Neuronal stem cell (in vitro differentiated cells): ENCODE data around the gene OR2AT4.

Experiments used
- DNase-seq: peaks from one replicate; pipeline ENCODE4 v3.0.0-alpha.2; 2013; ENCODE audit warnings: low spot score
- H2AFZ ChIP-seq: one replicate; pipeline ENCODE4 v1.6.1; 2013; ENCODE audit warnings: mild to moderate bottlenecking, low read length, inconsistent platforms
- H2AK5ac ChIP-seq: 2 replicates; pipeline ENCODE4 v1.6.1; 2013; ENCODE audit warnings: low read depth, mild to moderate bottlenecking, inconsistent platforms, low read length, moderate library complexity, mixed read lengths
- H2BK120ac ChIP-seq: 2 replicates; pipeline ENCODE4 v1.6.1; 2013; ENCODE audit warnings: low read depth, mild to moderate bottlenecking, inconsistent platforms, low read length, moderate library complexity, mixed read lengths
- H2BK12ac ChIP-seq: one replicate; pipeline ENCODE4 v1.6.1; 2013; ENCODE audit warnings: low read length, inconsistent platforms
- H2BK15ac ChIP-seq: 2 replicates; pipeline ENCODE4 v1.6.1; 2013; ENCODE audit warnings: mild to moderate bottlenecking, low read length, inconsistent platforms, mixed read lengths
- H2BK5ac ChIP-seq: one replicate; pipeline ENCODE4 v1.6.1; 2013; ENCODE audit warnings: inconsistent platforms, mild to moderate bottlenecking, low read length, moderate library complexity
- H3K14ac ChIP-seq: one replicate; pipeline ENCODE4 v1.6.1; 2013; ENCODE audit warnings: low read length, inconsistent platforms
- H3K18ac ChIP-seq: 2 replicates; pipeline ENCODE4 v1.6.1; 2013; ENCODE audit warnings: low read length, inconsistent platforms
- H3K23ac ChIP-seq: 2 replicates; pipeline ENCODE4 v1.6.1; 2013; ENCODE audit warnings: low read depth, mild to moderate bottlenecking, mixed read lengths, low read length, inconsistent platforms; ENCODE audit not compliant: poor library complexity
- H3K27ac ChIP-seq: replicated peaks from 3 replicates; pipeline ENCODE4 v1.5.1; 2013; ENCODE audit warnings: low read length, inconsistent platforms
- H3K27me3 ChIP-seq, 3 experiments: 2 replicates each; pipeline ENCODE4 v1.6.1; 2013; ENCODE audit warnings: low read length in 3 of 3, mild to moderate bottlenecking in 2 of 3, inconsistent platforms in 1 of 3, low read depth in 1 of 3, mixed read lengths in 1 of 3, moderate library complexity in 1 of 3; ENCODE audit not compliant: control insufficient read depth in 3 of 3, insufficient read depth in 3 of 3
- H3K36me3 ChIP-seq, 2 donors: replicated peaks in 1 of 2; 2 replicates each; pipeline ENCODE4 v1.6.1; 2013; ENCODE audit warnings: low read length in 2 of 2; ENCODE audit not compliant: control insufficient read depth in 2 of 2, insufficient read depth in 2 of 2
- H3K4ac ChIP-seq: 2 replicates; pipeline ENCODE4 v1.6.1; 2013; ENCODE audit warnings: inconsistent platforms, mild to moderate bottlenecking, low read length, moderate library complexity
- H3K4me1 ChIP-seq, 2 donors: 1 replicate in 1 of 2; 2 replicates in 1 of 2; pipeline ENCODE4 v1.6.1; 2013; ENCODE audit warnings: low read length in 2 of 2, low read depth in 1 of 2; ENCODE audit not compliant: control insufficient read depth in 2 of 2, insufficient read depth in 1 of 2
- H3K4me2 ChIP-seq: one replicate; pipeline ENCODE4 v1.6.1; 2013; ENCODE audit warnings: mild to moderate bottlenecking, low read length, inconsistent platforms; ENCODE audit not compliant: insufficient read depth, poor library complexity, severe bottlenecking
- H3K4me3 ChIP-seq, 2 donors: 2 replicates each; pipeline ENCODE4 v1.5.1; 2013; ENCODE audit warnings: low read length in 2 of 2, mild to moderate bottlenecking in 2 of 2, inconsistent platforms in 1 of 2, moderate library complexity in 1 of 2
- H3K79me1 ChIP-seq: one replicate; pipeline ENCODE4 v1.6.1; 2013; ENCODE audit warnings: low read depth, mild to moderate bottlenecking, inconsistent platforms, low read length, moderate library complexity
- H3K9ac ChIP-seq: one replicate; pipeline ENCODE4 v1.6.1; 2013; ENCODE audit warnings: mild to moderate bottlenecking, low read depth, low read length, inconsistent platforms; ENCODE audit not compliant: poor library complexity
- H3K9me3 ChIP-seq, 2 donors: replicated peaks in 1 of 2; 2 replicates each; pipeline versions ENCODE3 to v1.6.1; 2013; ENCODE audit warnings: low read length in 2 of 2, mild to moderate bottlenecking in 2 of 2, inconsistent platforms in 1 of 2, low read depth in 1 of 2, mixed read lengths in 1 of 2, moderate library complexity in 1 of 2; ENCODE audit not compliant: control insufficient read depth in 2 of 2, insufficient read depth in 1 of 2
- H4K8ac ChIP-seq: one replicate; pipeline ENCODE4 v1.6.1; 2013; ENCODE audit warnings: low read depth, mild to moderate bottlenecking, inconsistent platforms, low read length, moderate library complexity
- H4K91ac ChIP-seq: one replicate; pipeline ENCODE4 v1.6.1; 2013; ENCODE audit warnings: low read length, low read depth, mild to moderate bottlenecking, inconsistent platforms; ENCODE audit not compliant: poor library complexity
- WGBS, 2 donors: extraction: QIAGEN DNeasy Blood & Tissue Kit; methylation state at CpG; one replicate each; pipeline ENCODE4 v1.1.7; 2013; ENCODE audit warnings: missing lambda C conversion rate in 2 of 2, mixed read lengths in 1 of 2; ENCODE audit not compliant: insufficient read length in 2 of 2, insufficient replicate concordance in 1 of 2; ENCODE audit errors: extremely low coverage in 2 of 2; 5-methylcytosine and 5-hydroxymethylcytosine counted together

OR2AT4 gene

DNA sequence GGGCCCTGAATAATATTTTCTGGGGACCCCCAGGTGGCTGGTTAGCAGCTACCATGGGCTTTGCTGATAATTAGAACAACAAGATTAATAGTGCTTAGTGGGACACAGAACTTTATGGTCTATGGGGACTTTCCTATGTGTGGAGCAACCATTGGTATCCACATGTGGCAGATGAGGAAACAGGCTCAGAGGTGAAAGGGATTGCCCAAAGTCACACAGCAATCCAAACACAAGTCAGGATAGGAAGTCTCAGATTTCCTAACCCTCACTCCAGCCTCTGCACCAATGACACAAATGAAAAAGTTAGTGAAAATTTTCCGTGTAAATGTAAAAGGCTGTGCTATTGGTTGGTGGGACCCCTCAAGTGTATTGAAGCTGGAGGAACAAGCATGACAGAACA lies 39.0 kb upstream of the OR2AT4 start:
- Histone ChIP-seq H3K4me1 (peaks cover 0 to 9% of the 10 kb centered on the region in 2 donors), H2AK5ac (no peak overlapping the region), H3K4me2 (no peak overlapping the region), H3K4ac (no peak overlapping the region), H2BK15ac (no peak overlapping the region), H4K91ac (no peak overlapping the region), H2BK12ac (no peak overlapping the region), H3K36me3 (no peaks in the 10 kb centered on the region), H2BK120ac (no peak overlapping the region), H2BK5ac (no peak overlapping the region), H3K27ac (no peak overlapping the region), H3K4me3 (no peak overlapping the region), H4K8ac (no peak overlapping the region), H2AFZ (no peak overlapping the region), H3K9me3 (no peaks in the 10 kb centered on the region), H3K14ac (no peak overlapping the region), H3K27me3 (no peaks in the 10 kb centered on the region), H3K79me1 (no peaks in the 10 kb centered on the region), H3K23ac (no peak overlapping the region), H3K9ac (no peak overlapping the region), H3K18ac (no peak overlapping the region)
- no CpG with 5 or more reads among the region's 1 CpG for WGBS, 2 donors
- no peak for DNase-seq

DNA sequence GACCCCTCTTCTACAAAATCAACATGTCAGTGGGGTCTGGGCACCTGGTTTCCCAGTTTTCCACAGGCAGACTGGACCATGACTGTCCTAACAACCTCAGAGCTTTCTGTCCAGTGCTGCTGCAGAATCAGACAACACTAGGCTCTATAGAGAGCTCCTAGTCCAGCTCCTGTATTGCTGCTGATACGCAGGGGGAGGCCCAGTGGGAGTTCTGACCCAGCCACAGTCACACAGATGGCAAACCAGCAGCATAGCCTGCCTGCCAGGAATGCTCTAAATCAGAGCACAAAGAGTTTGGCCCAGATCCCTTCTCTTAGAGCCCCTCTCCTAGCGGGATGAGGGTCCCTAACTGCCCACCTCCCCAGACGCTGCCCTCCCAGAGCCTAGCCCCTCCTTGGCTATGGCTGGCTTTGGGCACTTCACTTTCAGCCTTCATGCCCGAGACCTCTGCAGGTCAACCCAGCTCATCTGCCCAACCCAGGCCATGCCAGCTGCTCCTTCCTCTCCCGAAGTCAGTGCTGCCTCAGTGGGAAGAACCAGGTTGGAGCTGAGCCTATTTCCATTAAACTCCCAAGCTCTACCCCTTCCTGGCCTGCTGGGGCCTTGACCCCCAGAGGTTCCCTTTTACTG lies 38.5 kb upstream of the OR2AT4 start:
- Histone ChIP-seq H3K9me3 (no peaks in the 10 kb centered on the region), H3K23ac (no peak overlapping the region), H2BK12ac (peak overlapping the region; percentile 25), H2BK5ac (no peak overlapping the region), H3K9ac (no peak overlapping the region), H2BK120ac (no peak overlapping the region), H2AK5ac (no peak overlapping the region), H3K27me3 (no peaks in the 10 kb centered on the region), H3K14ac (no peak overlapping the region), H3K4ac (no peak overlapping the region), H3K4me1 (peaks cover 0 to 9% of the 10 kb centered on the region in 2 donors), H3K79me1 (no peaks in the 10 kb centered on the region), H3K18ac (peak overlapping the region; percentile 87), H2BK15ac (peak overlapping the region; percentile 28), H3K27ac (no peak overlapping the region), H2AFZ (no peak overlapping the region), H3K36me3 (no peaks in the 10 kb centered on the region), H3K4me3 (no peak overlapping the region), H4K91ac (peak overlapping the region; percentile 45), H4K8ac (no peak overlapping the region), H3K4me2 (no peak overlapping the region)
- WGBS, 2 donors, result no CpG with 5 or more reads among the region's 5 CpGs
- DNase-seq, result no peak

DNA sequence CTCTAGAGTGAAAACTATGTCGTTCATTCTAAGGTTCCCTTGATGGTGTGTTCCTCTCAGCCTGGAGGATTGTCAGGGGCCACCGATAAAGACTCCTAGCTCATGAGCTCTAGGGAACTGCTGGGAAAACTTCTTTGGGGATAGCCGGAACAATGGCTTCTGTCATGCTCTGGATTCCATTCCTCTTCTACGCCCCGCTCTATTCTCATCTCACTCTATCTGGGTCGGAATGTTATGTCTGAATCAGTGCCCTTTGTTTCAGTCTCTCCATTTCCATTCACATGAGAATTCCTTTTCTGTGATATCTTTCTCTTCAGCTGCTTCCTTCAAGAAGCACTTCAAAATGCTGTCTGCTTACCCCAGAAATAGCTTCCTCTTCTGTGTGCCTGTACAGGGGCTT lies 37.3 kb upstream of the OR2AT4 start:
- Histone ChIP-seq H3K27ac (peak overlapping the region; percentile 67), H2BK120ac (no peak overlapping the region), H3K4ac (no peak overlapping the region), H3K4me3 (no peak overlapping the region), H3K4me2 (no peak overlapping the region), H3K18ac (no peak overlapping the region), H3K4me1 (peaks cover 0 to 9% of the 10 kb centered on the region in 2 donors), H3K9ac (no peak overlapping the region), H2BK15ac (no peak overlapping the region), H4K8ac (no peak overlapping the region), H2AK5ac (no peak overlapping the region), H3K27me3 (no peaks in the 10 kb centered on the region), H3K9me3 (peaks cover 0 to 2% of the 10 kb centered on the region in 2 donors), H3K23ac (no peak overlapping the region), H4K91ac (no peak overlapping the region), H3K36me3 (no peaks in the 10 kb centered on the region), H2BK12ac (no peak overlapping the region), H2AFZ (no peak overlapping the region), H2BK5ac (no peak overlapping the region), H3K14ac (no peak overlapping the region), H3K79me1 (no peaks in the 10 kb centered on the region)
- WGBS, 2 donors, result no CpG with 5 or more reads among the region's 6 CpGs
- peak; percentile 31 for DNase-seq

DNA sequence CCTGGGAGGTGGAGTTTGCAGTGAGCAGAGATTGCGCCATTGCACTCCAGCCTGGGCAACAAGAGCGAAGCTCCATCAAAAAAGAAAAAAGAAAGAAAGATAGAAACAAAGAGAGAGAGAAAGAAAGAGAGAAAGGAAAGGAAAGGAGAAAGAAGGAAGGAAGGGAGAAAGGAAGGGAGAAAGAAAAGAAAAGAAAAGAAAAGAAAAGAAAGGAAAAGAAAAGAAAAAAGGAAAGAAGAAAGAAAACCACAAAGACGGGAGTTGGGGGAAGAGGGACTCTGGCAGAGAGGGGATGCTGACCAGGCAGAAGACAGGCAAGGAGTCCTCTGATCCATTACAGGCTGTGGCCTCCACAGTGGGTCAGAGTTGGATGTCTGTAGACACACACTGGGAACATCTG lies 35.4 kb upstream of the OR2AT4 start:
- H3K9me3 ChIP-seq, result peaks cover 4 to 5% of the 10 kb centered on the region in 2 donors
- H3K4me3 ChIP-seq, result no peak overlapping the region
- H4K91ac ChIP-seq, result no peak overlapping the region
- H3K4me2 ChIP-seq, result no peak overlapping the region
- no peak overlapping the region for H3K4ac ChIP-seq
- no peak overlapping the region for H2BK120ac ChIP-seq
- DNase-seq, result no peak
- H2AFZ ChIP-seq, result no peak overlapping the region
- no peaks in the 10 kb centered on the region for H3K36me3 ChIP-seq
- H3K23ac ChIP-seq, result no peak overlapping the region
- H3K9ac ChIP-seq, result no peak overlapping the region
- no peaks in the 10 kb centered on the region for H3K79me1 ChIP-seq
- H3K27me3 ChIP-seq, result no peaks in the 10 kb centered on the region
- H3K18ac ChIP-seq, result no peak overlapping the region
- H2BK12ac ChIP-seq, result no peak overlapping the region
- no peak overlapping the region for H2BK15ac ChIP-seq
- H3K4me1 ChIP-seq, result peaks cover 0 to 9% of the 10 kb centered on the region in 2 donors
- H3K14ac ChIP-seq, result no peak overlapping the region
- WGBS, 2 donors, result no CpG with 5 or more reads among the region's 3 CpGs
- H4K8ac ChIP-seq, result no peak overlapping the region
- H2AK5ac ChIP-seq, result no peak overlapping the region
- no peak overlapping the region for H3K27ac ChIP-seq
- no peak overlapping the region for H2BK5ac ChIP-seq
